ENCODE data around the gene GALNT8.

GRCh38 chr12:4743046-4743445 is 22.8 kb downstream of the GALNT8 start:
- TF ChIP-seq ZFP36 (IDR thresholded peaks at IDR 0.05; ENCODE audit: low read depth, low read length, partially characterized antibody), result no peak
- no peak for TF ChIP-seq BRF2 (IDR thresholded peaks at IDR 0.05; ENCODE audit: borderline replicate concordance, insufficient read depth, insufficient read length)
- TF ChIP-seq DIDO1 (tag; IDR thresholded peaks at IDR 0.05; ENCODE audit: low read depth), result no peak
- TF ChIP-seq ZNF253 (CRISPR knock-in tag; conservative IDR thresholded peaks at IDR 0.05), result no peak
- no peak for TF ChIP-seq ZNF124 (CRISPR knock-in tag; IDR thresholded peaks at IDR 0.05)
- no peak for TF ChIP-seq KLF1 (tag; IDR thresholded peaks at IDR 0.05)
- TF ChIP-seq GTF2F1 (IDR thresholded peaks at IDR 0.05; ENCODE audit: low read depth, low read length), result no peak
- TF ChIP-seq RCOR1 (IDR thresholded peaks at IDR 0.05; ENCODE audit: borderline replicate concordance in 1 of 2, low read depth in 2 of 2, low read length in 2 of 2), result no peak
- TF ChIP-seq CTCF (IDR thresholded peaks at IDR 0.05 in 2 of 3, conservative IDR thresholded peaks at IDR 0.05 in 1 of 3; ENCODE audit: insufficient read depth in 2 of 3, low read depth in 1 of 3, low read length in 3 of 3), result no peak

Measured in K562 (cell line).